ENCODE measurements around the gene ABCB6. TPM values are rescaled to one million over a fixed set of nuclear protein-coding genes. Genes with fewer than 3 reads are reported as not detected.

The ABCB6 gene
- total and polyA plus RNA-seq, 10 of the 15 experiments (the other 5 are each of a cell fraction or from before 2014, with no cell fraction given), result 2.3 to 22.1 (median 13.8) TPM

DNA sequence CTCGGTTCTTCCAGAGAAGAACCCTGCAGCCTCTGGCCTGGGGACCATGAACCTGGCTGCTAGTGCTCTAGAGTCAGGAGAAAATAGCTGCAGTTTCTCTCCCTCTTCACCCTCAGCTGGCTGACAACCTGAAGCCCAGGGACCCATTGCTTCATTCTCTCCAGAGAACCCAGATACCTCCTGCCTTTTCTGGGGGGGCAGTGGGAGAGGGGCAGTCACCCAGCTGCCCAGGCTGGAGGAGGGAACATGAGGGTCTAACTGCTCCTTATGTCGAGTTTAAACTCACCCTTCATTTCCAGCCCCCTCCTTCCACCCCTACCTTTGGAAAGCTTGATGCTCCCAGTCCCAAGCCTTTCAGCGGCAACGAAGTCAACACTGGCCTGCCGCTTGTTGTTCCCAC is 19.8 kb downstream of the ABCB6 start:
- H3K4me2 ChIP-seq (ENCODE audit: control insufficient read depth, insufficient read depth), result no peak overlapping the region
- H3K4me3 ChIP-seq, result no peak overlapping the region
- no peaks in the 10 kb centered on the region for H3K36me3 ChIP-seq (ENCODE audit: control insufficient read depth in 2 of 2, insufficient read depth in 2 of 2, low read length in 1 of 2)
- RAD21 ChIA-PET (ENCODE audit: unreplicated experiment), result no interaction called here
- no peak for DNase-seq (ENCODE audit: low read depth, low spot score)
- no peak overlapping the region for H3K27ac ChIP-seq (ENCODE audit: control insufficient read depth, insufficient read depth)
- SMC1A ChIA-PET (ENCODE audit: uncharacterized antibody, unreplicated experiment), result interaction anchor here (0.8 kb wide), 1 partner anchor 28 kb away, joined by 3 read pairs; no protein-coding TSS in a partner anchor
- no peaks in the 10 kb centered on the region for H4K20me1 ChIP-seq (ENCODE audit: control insufficient read depth, insufficient read depth)
- H3K79me2 ChIP-seq (ENCODE audit: control insufficient read depth, insufficient read depth, low read length), result no peaks in the 10 kb centered on the region
- CTCF ChIA-PET, result no interaction called here
- H3K9ac ChIP-seq (ENCODE audit: control insufficient read depth, insufficient read depth, low read length), result no peak overlapping the region
- POLR2A ChIA-PET, result interaction anchor here (1.6 kb wide), 1 partner anchor 17 kb away, joined by 4 read pairs; no protein-coding TSS in a partner anchor
- BruUV-seq (replicated peaks), result no TSS peak
- in situ Hi-C loops (cut with MboI) (no loop called here), intact Hi-C loops (cut with micrococcal nuclease; ENCODE audit: unreplicated experiment) (no loop called here)
- H3K4me1 ChIP-seq (ENCODE audit: control insufficient read depth, insufficient read depth, low read length), result no peaks in the 10 kb centered on the region
- H3K9me3 ChIP-seq (replicated peaks; ENCODE audit: control insufficient read depth, insufficient read depth, low read length), result no peaks in the 10 kb centered on the region
- FAIRE-seq, result no peak
- H3K27me3 ChIP-seq (replicated peaks in 1 of 2; ENCODE audit: control insufficient read depth in 2 of 2, insufficient read depth in 2 of 2, low read length in 1 of 2), result no peaks in the 10 kb centered on the region
- no peak overlapping the region for H2AFZ ChIP-seq (ENCODE audit: control insufficient read depth, low read depth, low read length)
- no peak for ATAC-seq
- 65% methylated on average over 5 of the region's 5 CpGs for WGBS (ENCODE audit: insufficient coverage, insufficient replicate concordance, low lambda C conversion rate, missing lambda C conversion rate)
- TF ChIP-seq FOS (IDR thresholded peaks at IDR 0.05; ENCODE audit: borderline replicate concordance, extremely low read depth, insufficient read length) (no peak), POLR2A (IDR thresholded peaks at IDR 0.05; ENCODE audit: low read depth, low read length) (no peak), BRCA1 (IDR thresholded peaks at IDR 0.05; ENCODE audit: low read depth, low read length) (no peak), TBL1XR1 (IDR thresholded peaks at IDR 0.05; ENCODE audit: low read depth, low read length) (no peak), PAX8 (IDR thresholded peaks at IDR 0.05) (no peak), NFYA (IDR thresholded peaks at IDR 0.05; ENCODE audit: borderline replicate concordance, low read depth, low read length) (no peak), RAD51 (IDR thresholded peaks at IDR 0.05) (no peak), SPI1 (IDR thresholded peaks at IDR 0.05; ENCODE audit: borderline replicate concordance, insufficient read depth, low read depth, low read length) (no peak), SIN3A (IDR thresholded peaks at IDR 0.05; ENCODE audit: low read depth, low read length) (no peak), HDAC2 (IDR thresholded peaks at IDR 0.05) (no peak), MTA3 (IDR thresholded peaks at IDR 0.05; ENCODE audit: borderline replicate concordance, low read length) (no peak)
- TF ChIP-seq, protein P1, sequence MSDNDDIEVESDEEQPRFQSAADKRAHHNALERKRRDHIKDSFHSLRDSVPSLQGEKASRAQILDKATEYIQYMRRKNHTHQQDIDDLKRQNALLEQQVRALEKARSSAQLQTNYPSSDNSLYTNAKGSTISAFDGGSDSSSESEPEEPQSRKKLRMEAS (IDR thresholded peaks at IDR 0.05; ENCODE audit: low read depth, low read length), result no peak
- TF ChIP-seq, protein P2, sequence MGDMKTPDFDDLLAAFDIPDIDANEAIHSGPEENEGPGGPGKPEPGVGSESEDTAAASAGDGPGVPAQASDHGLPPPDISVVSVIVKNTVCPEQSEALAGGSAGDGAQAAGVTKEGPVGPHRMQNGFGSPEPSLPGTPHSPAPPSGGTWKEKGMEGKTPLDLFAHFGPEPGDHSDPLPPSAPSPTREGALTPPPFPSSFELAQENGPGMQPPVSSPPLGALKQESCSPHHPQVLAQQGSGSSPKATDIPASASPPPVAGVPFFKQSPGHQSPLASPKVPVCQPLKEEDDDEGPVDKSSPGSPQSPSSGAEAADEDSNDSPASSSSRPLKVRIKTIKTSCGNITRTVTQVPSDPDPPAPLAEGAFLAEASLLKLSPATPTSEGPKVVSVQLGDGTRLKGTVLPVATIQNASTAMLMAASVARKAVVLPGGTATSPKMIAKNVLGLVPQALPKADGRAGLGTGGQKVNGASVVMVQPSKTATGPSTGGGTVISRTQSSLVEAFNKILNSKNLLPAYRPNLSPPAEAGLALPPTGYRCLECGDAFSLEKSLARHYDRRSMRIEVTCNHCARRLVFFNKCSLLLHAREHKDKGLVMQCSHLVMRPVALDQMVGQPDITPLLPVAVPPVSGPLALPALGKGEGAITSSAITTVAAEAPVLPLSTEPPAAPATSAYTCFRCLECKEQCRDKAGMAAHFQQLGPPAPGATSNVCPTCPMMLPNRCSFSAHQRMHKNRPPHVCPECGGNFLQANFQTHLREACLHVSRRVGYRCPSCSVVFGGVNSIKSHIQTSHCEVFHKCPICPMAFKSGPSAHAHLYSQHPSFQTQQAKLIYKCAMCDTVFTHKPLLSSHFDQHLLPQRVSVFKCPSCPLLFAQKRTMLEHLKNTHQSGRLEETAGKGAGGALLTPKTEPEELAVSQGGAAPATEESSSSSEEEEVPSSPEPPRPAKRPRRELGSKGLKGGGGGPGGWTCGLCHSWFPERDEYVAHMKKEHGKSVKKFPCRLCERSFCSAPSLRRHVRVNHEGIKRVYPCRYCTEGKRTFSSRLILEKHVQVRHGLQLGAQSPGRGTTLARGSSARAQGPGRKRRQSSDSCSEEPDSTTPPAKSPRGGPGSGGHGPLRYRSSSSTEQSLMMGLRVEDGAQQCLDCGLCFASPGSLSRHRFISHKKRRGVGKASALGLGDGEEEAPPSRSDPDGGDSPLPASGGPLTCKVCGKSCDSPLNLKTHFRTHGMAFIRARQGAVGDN (IDR thresholded peaks at IDR 0.05), result no peak
- TF ChIP-seq, protein P3, sequence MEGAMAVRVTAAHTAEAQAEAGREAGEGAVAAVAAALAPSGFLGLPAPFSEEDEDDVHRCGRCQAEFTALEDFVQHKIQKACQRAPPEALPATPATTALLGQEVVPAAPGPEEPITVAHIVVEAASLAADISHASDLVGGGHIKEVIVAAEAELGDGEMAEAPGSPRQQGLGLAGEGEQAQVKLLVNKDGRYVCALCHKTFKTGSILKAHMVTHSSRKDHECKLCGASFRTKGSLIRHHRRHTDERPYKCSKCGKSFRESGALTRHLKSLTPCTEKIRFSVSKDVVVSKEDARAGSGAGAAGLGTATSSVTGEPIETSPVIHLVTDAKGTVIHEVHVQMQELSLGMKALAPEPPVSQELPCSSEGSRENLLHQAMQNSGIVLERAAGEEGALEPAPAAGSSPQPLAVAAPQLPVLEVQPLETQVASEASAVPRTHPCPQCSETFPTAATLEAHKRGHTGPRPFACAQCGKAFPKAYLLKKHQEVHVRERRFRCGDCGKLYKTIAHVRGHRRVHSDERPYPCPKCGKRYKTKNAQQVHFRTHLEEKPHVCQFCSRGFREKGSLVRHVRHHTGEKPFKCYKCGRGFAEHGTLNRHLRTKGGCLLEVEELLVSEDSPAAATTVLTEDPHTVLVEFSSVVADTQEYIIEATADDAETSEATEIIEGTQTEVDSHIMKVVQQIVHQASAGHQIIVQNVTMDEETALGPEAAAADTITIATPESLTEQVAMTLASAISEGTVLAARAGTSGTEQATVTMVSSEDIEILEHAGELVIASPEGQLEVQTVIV (IDR thresholded peaks at IDR 0.05; ENCODE audit: borderline replicate concordance, partially characterized antibody), result no peak
- TF ChIP-seq, protein P4, sequence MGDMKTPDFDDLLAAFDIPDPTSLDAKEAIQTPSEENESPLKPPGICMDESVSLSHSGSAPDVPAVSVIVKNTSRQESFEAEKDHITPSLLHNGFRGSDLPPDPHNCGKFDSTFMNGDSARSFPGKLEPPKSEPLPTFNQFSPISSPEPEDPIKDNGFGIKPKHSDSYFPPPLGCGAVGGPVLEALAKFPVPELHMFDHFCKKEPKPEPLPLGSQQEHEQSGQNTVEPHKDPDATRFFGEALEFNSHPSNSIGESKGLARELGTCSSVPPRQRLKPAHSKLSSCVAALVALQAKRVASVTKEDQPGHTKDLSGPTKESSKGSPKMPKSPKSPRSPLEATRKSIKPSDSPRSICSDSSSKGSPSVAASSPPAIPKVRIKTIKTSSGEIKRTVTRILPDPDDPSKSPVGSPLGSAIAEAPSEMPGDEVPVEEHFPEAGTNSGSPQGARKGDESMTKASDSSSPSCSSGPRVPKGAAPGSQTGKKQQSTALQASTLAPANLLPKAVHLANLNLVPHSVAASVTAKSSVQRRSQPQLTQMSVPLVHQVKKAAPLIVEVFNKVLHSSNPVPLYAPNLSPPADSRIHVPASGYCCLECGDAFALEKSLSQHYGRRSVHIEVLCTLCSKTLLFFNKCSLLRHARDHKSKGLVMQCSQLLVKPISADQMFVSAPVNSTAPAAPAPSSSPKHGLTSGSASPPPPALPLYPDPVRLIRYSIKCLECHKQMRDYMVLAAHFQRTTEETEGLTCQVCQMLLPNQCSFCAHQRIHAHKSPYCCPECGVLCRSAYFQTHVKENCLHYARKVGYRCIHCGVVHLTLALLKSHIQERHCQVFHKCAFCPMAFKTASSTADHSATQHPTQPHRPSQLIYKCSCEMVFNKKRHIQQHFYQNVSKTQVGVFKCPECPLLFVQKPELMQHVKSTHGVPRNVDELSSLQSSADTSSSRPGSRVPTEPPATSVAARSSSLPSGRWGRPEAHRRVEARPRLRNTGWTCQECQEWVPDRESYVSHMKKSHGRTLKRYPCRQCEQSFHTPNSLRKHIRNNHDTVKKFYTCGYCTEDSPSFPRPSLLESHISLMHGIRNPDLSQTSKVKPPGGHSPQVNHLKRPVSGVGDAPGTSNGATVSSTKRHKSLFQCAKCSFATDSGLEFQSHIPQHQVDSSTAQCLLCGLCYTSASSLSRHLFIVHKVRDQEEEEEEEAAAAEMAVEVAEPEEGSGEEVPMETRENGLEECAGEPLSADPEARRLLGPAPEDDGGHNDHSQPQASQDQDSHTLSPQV (IDR thresholded peaks at IDR 0.05), result no peak

All from GM12878 (cell line).